HUES48 (cell line): ENCODE measurements around the gene ADNP2.

Experiments
- H3K27ac ChIP-seq: one replicate; pipeline ENCODE4 v1.7.0; 2013; ENCODE audit warnings: low read depth, low read length, inconsistent platforms
- H3K27me3 ChIP-seq: 2 replicates; pipeline ENCODE4 v1.6.1; 2013; ENCODE audit warnings: mild to moderate bottlenecking, low read length; ENCODE audit not compliant: control insufficient read depth, insufficient read depth
- H3K36me3 ChIP-seq: 2 replicates; pipeline ENCODE4 v1.6.1; 2013; ENCODE audit warnings: low read length; ENCODE audit not compliant: control insufficient read depth, insufficient read depth
- H3K4me1 ChIP-seq: 2 replicates; pipeline ENCODE4 v1.6.1; 2013; ENCODE audit warnings: mild to moderate bottlenecking, low read length; ENCODE audit not compliant: control insufficient read depth, insufficient read depth
- H3K4me3 ChIP-seq: 2 replicates; pipeline ENCODE4 v1.5.1; 2013; ENCODE audit warnings: mild to moderate bottlenecking, low read depth, low read length
- H3K9ac ChIP-seq: 2 replicates; pipeline ENCODE4 v1.6.1; 2013; ENCODE audit warnings: mild to moderate bottlenecking, low read depth, low read length, moderate library complexity
- H3K9me3 ChIP-seq: 2 replicates; pipeline ENCODE4 v1.6.1; 2013; ENCODE audit warnings: low read length; ENCODE audit not compliant: control insufficient read depth, insufficient read depth

Gene ADNP2

DNA sequence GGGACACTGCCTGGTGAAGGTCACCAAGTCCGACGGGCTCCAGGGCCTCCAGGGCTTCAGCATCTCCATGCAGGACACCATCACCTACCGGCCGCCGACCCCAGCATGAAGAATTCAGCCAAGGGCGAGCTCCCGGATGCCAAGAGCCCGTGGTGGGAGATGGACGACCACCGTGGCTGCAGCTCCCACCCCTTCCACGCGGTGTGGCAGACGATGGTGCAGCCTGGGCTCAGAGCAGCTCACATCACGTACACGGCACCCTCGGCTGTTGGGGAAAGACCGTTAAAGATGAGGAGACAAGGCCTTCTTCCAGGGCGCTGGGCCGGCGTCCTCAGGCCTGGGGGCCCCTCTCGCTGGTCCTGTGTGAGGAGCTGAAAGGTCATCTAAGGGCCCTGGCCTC lies 31.2 kb upstream of the ADNP2 start:
- no peak overlapping the region for H3K27ac ChIP-seq
- no peak overlapping the region for H3K4me3 ChIP-seq
- no peaks in the 10 kb centered on the region for H3K4me1 ChIP-seq
- no peaks in the 10 kb centered on the region for H3K36me3 ChIP-seq
- H3K9ac ChIP-seq: no peak overlapping the region
- peaks cover 2% of the 10 kb centered on the region for H3K9me3 ChIP-seq
- no peaks in the 10 kb centered on the region for H3K27me3 ChIP-seq

DNA sequence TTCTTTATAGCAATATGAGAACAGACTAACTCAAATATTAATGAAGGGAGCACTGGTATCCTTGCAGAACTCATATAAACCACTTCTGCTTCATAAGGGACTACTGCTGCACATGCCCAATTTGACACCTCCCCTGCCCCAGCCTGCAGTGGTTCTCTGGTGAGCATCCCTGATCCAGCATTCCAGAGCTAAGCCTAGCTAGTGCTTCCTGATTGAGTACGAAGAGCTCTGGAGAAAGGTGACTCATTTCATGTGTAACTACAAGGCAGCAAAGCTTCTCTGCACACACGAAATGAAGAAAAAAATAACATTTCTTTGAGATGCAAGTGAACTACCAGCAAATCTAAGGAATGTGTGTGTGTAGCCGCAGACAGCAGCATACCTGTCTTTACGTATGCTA lies 22.8 kb upstream of the ADNP2 start:
- Histone ChIP-seq H3K36me3 (no peaks in the 10 kb centered on the region), H3K4me3 (no peak overlapping the region), H3K4me1 (no peaks in the 10 kb centered on the region), H3K9ac (no peak overlapping the region), H3K27me3 (no peaks in the 10 kb centered on the region), H3K9me3 (peaks cover 14% of the 10 kb centered on the region), H3K27ac (no peak overlapping the region)

DNA sequence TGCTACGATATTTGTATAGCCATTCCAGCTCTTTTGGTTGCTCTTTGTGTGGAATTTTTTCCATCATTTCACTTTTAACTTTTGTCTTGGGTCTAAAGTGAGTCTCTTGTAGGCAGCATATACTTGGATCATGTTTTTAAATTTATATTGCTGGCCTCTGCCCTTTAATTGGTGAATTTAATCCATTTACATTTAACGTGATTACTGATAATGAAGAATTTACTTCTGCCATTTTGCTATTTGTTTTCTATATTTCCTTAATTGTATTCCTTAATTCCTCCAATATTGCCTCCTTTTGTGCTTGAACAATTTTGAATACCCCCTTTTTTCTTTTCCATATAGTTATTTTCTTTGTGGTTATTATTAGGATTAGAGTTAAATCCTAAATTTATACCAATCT lies 21.0 kb upstream of the ADNP2 start:
- Histone ChIP-seq H3K36me3 (no peaks in the 10 kb centered on the region), H3K9ac (no peak overlapping the region), H3K9me3 (peaks cover 14% of the 10 kb centered on the region), H3K4me3 (no peak overlapping the region), H3K4me1 (no peaks in the 10 kb centered on the region), H3K27me3 (no peaks in the 10 kb centered on the region), H3K27ac (no peak overlapping the region)

DNA sequence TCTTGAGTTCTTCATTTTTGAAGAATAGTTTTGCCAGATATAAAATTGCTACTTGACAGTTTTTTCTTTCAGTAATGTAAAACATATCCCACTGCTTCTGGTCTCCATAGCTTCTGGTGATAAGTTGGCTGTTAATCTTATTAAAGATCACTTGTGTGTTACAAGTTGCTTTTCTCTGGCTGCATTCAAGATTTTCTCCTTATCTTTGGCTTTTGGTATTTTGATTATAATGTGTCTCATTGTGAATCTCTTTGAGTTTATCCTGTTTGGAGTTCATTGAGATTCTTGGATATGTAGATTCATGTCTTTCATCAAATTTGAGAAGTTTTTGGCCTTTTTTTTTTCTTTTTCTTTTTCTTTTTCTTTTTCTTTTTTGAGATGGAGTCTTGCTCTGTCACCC lies 20.2 kb upstream of the ADNP2 start:
- Histone ChIP-seq H3K9ac (no peak overlapping the region), H3K9me3 (peaks cover 14% of the 10 kb centered on the region), H3K4me3 (no peak overlapping the region), H3K27ac (no peak overlapping the region), H3K36me3 (no peaks in the 10 kb centered on the region), H3K4me1 (no peaks in the 10 kb centered on the region), H3K27me3 (no peaks in the 10 kb centered on the region)

DNA sequence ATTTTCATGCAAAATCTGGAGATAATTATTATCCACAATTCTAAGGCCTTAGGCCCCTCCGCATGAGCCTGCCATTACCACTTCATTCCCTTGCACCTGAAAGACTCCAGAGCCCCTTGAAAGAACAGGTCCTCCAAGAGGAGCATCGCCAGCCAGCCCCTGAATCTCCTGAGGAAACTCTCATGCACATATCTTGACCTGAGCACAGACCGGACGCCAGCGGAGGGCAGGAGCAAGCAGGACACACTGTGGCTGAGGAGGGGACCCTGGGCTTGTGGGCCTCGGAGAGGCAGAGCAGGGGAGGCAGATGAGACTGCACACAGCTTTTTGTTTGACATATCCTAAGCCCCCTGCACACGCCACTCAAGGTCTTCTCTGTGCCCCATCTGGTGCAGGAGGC lies 13.6 kb upstream of the ADNP2 start:
- Histone ChIP-seq H3K9me3 (no peaks in the 10 kb centered on the region), H3K4me1 (no peaks in the 10 kb centered on the region), H3K27me3 (no peaks in the 10 kb centered on the region), H3K27ac (no peak overlapping the region), H3K4me3 (no peak overlapping the region), H3K9ac (no peak overlapping the region), H3K36me3 (no peaks in the 10 kb centered on the region)

DNA sequence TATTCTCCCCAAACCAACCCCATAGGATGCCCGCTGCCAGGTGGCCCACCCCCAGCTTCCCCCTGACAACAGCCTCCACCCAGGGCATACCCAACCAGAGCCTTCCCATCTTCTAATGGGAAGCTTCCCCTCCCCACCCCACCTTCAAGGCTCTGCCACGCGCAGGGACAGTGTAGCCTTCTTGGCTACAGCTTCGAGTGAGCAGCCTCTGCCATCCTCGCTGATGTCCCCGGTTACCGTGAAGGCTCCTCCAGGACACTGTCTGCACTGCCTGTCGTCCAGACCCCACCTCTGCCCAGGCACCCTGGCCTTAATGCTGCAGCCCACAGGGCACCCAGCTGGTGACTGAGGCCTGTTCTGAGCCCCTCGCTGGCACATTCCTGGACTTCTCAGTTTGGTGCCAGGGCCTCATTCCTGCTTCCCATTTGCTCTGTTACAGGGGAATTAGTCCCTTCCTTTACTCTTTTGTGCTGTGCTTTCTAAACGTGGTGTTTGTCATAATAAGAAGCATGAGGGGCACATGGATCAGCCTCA lies 13.0 kb upstream of the ADNP2 start:
- H3K9ac ChIP-seq: no peak overlapping the region

DNA sequence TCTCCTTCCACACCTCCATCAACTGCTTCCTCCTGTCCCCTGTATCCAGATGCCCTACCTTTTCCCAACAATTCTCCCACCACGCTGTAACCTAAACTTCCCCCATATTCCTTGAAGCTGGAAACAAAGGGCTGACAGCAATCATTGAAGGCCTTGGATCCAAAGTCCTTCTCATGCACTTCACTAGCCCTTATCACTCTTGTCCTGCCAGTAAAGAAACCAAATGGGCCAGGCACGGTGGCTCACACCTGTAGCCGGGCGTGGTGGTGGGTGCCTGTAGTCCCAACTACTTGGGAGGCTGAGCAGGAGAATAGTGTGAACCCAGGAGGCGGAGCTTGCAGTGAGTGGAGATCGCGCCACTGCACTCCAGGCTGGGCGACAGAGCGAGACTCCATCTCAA lies 11.9 kb upstream of the ADNP2 start:
- no peaks in the 10 kb centered on the region for H3K9me3 ChIP-seq
- no peak overlapping the region for H3K9ac ChIP-seq
- H3K4me3 ChIP-seq: no peak overlapping the region
- H3K27ac ChIP-seq: no peak overlapping the region
- no peaks in the 10 kb centered on the region for H3K27me3 ChIP-seq
- H3K4me1 ChIP-seq: no peaks in the 10 kb centered on the region
- H3K36me3 ChIP-seq: no peaks in the 10 kb centered on the region

More for the DNA sequence above, 13.0 kb upstream of the ADNP2 start:
- no peaks in the 10 kb centered on the region for H3K27me3 ChIP-seq
- no peaks in the 10 kb centered on the region for H3K36me3 ChIP-seq
- H3K4me1 ChIP-seq: no peaks in the 10 kb centered on the region
- H3K9me3 ChIP-seq: no peaks in the 10 kb centered on the region
- no peak overlapping the region for H3K4me3 ChIP-seq
- H3K27ac ChIP-seq: no peak overlapping the region

DNA sequence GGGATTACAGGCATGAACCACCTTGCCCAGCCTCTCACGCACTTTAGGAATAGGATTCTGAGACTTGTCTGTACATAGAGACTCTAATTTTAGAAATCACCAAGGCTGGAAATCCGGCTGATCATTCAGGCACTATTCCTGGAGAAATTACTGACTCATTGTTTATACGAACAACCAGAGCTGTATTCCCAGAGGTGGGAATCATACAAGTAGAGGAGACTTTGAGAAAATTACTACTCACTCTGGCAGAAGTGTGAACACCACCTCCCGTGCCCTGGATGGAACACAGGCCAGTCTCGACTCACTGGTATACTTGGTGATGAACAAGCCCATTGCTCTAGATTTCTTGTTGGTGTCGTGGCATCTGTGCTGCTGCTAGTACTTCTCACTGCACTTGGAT lies 5.8 kb upstream of the ADNP2 start:
- no peaks in the 10 kb centered on the region for H3K27me3 ChIP-seq
- peaks cover 34% of the 10 kb centered on the region for H3K4me1 ChIP-seq
- H3K27ac ChIP-seq: no peak overlapping the region
- H3K9me3 ChIP-seq: no peaks in the 10 kb centered on the region
- H3K9ac ChIP-seq: no peak overlapping the region
- no peaks in the 10 kb centered on the region for H3K36me3 ChIP-seq
- H3K4me3 ChIP-seq: no peak overlapping the region

DNA sequence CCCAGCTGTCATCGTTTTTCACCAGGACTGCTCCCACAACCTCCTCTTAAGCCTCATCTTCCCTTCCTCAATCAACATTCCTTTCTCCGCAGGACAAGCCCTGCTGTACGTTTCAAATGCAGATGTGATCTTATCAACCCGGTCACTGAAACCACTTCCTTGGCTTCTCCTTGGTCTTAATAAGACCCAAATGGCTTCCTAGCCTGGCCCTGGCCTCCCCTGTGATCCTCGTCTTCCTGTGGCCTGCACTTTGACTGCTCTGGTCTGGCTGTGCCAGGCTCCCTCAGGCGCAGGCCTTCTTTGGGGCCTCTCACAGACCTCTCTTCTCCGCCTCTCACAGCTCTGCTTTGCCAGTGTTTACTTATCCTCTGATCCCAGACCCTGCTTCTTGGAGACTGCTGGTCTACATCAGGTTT lies 4.7 kb upstream of the ADNP2 start:
- peak overlapping the region; percentile 12; the same call in 1 of the 2 replicates for H3K4me3 ChIP-seq
- no peaks in the 10 kb centered on the region for H3K9me3 ChIP-seq
- peaks cover 34% of the 10 kb centered on the region for H3K4me1 ChIP-seq
- H3K36me3 ChIP-seq: no peaks in the 10 kb centered on the region
- no peaks in the 10 kb centered on the region for H3K27me3 ChIP-seq
- no peak overlapping the region for H3K9ac ChIP-seq
- peak overlapping the region; percentile 74 for H3K27ac ChIP-seq

DNA sequence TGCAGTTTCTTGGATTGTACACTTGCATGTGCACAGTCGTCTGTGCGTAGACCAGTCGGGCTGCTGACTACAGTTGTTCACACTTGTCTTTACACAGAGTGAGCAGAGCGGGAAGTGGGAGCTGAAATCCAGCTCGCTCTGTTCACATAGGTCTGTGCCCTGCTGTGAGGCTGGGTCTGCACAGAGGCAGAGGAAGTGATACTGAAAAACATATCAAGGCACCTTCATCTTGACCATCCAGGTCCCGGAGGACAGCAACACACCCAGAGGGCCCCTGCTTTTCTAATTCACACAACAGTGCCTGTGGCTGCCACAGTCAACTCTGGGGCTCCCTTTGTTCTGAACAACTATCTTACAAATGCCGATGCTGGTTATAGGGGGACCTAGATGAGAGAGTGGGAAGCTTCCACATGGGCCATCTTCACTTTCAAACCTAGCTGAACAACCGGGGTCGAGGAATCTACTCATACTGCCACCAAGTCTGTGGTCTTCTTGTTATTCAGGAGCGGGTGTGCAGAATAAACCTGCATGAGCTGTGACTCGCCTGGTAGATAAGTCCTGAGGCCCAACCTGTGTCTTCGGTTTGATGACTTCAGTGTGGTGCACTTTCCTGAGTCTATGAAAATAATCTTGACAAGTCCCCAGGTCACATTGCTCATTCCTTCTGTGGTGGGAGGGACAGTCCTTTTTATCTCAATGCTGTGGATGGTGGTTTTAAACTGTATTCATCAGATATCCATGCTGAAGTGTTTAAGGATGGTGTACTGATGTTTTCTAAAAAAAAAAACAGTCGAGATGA lies 3.5 kb upstream of the ADNP2 start:
- peaks cover 38% of the 10 kb centered on the region for H3K4me1 ChIP-seq
- H3K36me3 ChIP-seq: 0 out of 2 replicates have a peak, but pooled peaks cover 2% of the 10 kb centered on the region

DNA sequence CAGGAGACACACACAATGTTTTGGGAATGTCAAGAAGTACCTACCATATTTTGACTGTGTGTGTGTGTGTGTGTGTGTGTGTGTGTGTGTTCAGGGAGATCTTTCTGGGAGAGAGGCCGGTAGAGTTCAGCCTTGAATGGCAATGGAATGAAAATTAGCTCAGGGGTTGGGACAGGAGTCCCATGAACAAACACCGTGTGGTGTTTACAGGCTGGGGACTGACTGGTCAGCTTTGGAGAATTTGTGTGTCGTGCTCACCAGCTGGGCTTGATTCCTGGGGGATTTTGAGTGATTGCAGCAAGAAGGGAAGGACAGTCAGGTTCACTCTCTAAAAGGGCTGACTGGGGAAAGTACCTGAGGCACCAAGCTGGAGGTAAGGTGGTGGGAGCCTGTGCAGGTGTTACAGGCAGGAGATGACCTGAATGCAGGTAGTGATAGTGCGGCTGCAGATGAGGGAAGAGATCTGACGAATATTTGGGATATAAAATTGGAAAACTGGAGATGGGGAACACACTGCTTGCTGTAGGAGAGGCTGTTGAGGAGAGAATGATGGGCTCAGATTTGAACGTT lies 2.5 kb upstream of the ADNP2 start:
- no peak overlapping the region for H3K27ac ChIP-seq

More for the DNA sequence above, 3.5 kb upstream of the ADNP2 start:
- Histone ChIP-seq H3K27ac (no peak overlapping the region), H3K9ac (no peak overlapping the region), H3K4me3 (no peak overlapping the region), H3K9me3 (no peaks in the 10 kb centered on the region), H3K27me3 (no peaks in the 10 kb centered on the region)

More for the DNA sequence above, 2.5 kb upstream of the ADNP2 start:
- no peak overlapping the region for H3K4me3 ChIP-seq
- peaks cover 46% of the 10 kb centered on the region for H3K4me1 ChIP-seq
- peaks cover 10% of the 10 kb centered on the region for H3K36me3 ChIP-seq
- H3K9ac ChIP-seq: no peak overlapping the region
- H3K9me3 ChIP-seq: no peaks in the 10 kb centered on the region
- H3K27me3 ChIP-seq: no peaks in the 10 kb centered on the region
